Subcutaneous abdominal adipose tissue (tissue), 5 donors: Measurements from ENCODE around the gene PLPP3.

Experiments used
- H3K27ac ChIP-seq: one replicate; pipeline ENCODE4 v1.7.0; 2013; ENCODE audit warnings: low read depth, mild to moderate bottlenecking, inconsistent platforms, low read length, moderate library complexity
- H3K27me3 ChIP-seq, 5 donors: one replicate each; pipeline ENCODE4 v1.7.0; 2013; ENCODE audit warnings: low read length in 5 of 5, inconsistent platforms in 1 of 5; ENCODE audit not compliant: control insufficient read depth in 5 of 5, insufficient read depth in 4 of 5
- H3K36me3 ChIP-seq, 5 donors: one replicate each; pipeline ENCODE4 v1.7.0; 2013; ENCODE audit warnings: low read length in 5 of 5; ENCODE audit not compliant: control insufficient read depth in 5 of 5, insufficient read depth in 5 of 5
- H3K4me1 ChIP-seq, 5 donors: one replicate each; pipeline ENCODE4 v1.7.0; 2013; ENCODE audit warnings: low read length in 5 of 5, mild to moderate bottlenecking in 3 of 5, moderate library complexity in 1 of 5; ENCODE audit not compliant: control insufficient read depth in 5 of 5, insufficient read depth in 5 of 5
- H3K4me3 ChIP-seq, 5 donors: one replicate each; pipeline ENCODE4 v1.7.0; 2013; ENCODE audit warnings: low read length in 5 of 5, low read depth in 1 of 5
- H3K9ac ChIP-seq, 5 donors: one replicate each; pipeline ENCODE4 v1.7.0; 2013; ENCODE audit warnings: low read length in 5 of 5, mild to moderate bottlenecking in 4 of 5, moderate library complexity in 3 of 5
- H3K9me3 ChIP-seq, 5 donors: one replicate each; pipeline ENCODE4 v1.7.0; 2013; ENCODE audit warnings: low read length in 5 of 5; ENCODE audit not compliant: control insufficient read depth in 5 of 5
- donor health status: healthy.
- donor health status: healthy.
- donor health status: healthy.
- donor health status: healthy.
- donor health status: healthy.

The PLPP3 gene

GRCh38 chr1:56591909-56592308, 12.5 kb upstream of the PLPP3 start:
- H3K27ac ChIP-seq: no peak overlapping the region
- no peaks in the 10 kb centered on the region for H3K27me3 ChIP-seq
- no peak overlapping the region for H3K9ac ChIP-seq
- no peak overlapping the region for H3K4me3 ChIP-seq
- no peaks in the 10 kb centered on the region for H3K36me3 ChIP-seq
- H3K4me1 ChIP-seq: peaks cover 0 to 2% (median 0%) of the 10 kb centered on the region in 5 donors
- H3K9me3 ChIP-seq: peaks cover 0 to 3% (median 0%) of the 10 kb centered on the region in 5 donors

GRCh38 chr1:56590520-56591011, 11.2 kb upstream of the PLPP3 start:
- H3K9me3 ChIP-seq: peaks cover 0 to 3% (median 0%) of the 10 kb centered on the region in 5 donors
- no peak overlapping the region for H3K9ac ChIP-seq
- H3K36me3 ChIP-seq: no peaks in the 10 kb centered on the region
- H3K4me3 ChIP-seq: no peak overlapping the region
- H3K4me1 ChIP-seq: peaks cover 0 to 2% (median 0%) of the 10 kb centered on the region in 5 donors
- H3K27me3 ChIP-seq: no peaks in the 10 kb centered on the region
- no peak overlapping the region for H3K27ac ChIP-seq

DNA sequence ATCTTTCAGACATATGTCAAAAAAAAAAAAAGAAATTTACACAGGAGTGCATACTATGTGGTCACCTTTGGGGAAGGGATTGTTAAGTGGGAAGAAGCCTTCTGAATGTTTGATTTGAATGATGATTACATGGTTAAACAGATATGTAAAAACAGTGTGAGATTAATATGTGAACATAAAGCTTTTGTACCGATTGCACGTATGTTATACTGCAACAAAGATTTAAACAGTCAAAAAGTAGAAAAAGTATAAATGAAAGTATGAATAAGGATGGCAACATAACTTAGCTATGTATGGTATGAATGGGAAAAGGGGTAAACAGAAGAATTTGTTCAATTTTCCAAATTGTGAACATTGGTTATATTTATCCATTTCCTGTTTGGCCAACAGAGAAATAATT, 10.0 kb upstream of the PLPP3 start:
- Histone ChIP-seq H3K4me3 (no peak overlapping the region), H3K36me3 (no peaks in the 10 kb centered on the region), H3K9me3 (peaks cover 0 to 3% (median 0%) of the 10 kb centered on the region in 5 donors), H3K4me1 (peaks cover 0 to 2% (median 0%) of the 10 kb centered on the region in 5 donors), H3K27me3 (no peaks in the 10 kb centered on the region), H3K27ac (no peak overlapping the region), H3K9ac (no peak overlapping the region)

DNA sequence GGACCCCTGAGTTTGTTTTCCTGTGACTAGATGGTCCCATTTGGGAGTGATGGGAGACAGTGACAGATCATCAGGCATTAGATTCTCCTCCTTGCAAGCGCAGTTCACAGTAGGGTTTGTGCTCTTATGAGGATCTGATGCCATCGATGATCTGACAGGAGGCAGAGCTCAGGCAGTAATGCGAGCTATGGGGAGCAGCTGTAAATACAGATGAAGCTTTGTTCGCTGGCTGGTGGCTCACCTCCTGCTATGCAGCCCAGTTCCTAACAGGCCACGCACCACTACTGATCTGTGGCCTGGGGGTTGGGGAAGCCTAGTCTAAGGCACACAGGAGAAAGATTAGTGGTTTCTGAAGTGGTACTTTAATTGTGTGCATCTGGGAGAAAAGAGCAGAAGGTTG, 7.1 kb upstream of the PLPP3 start:
- Histone ChIP-seq H3K36me3 (no peaks in the 10 kb centered on the region), H3K27me3 (no peaks in the 10 kb centered on the region)

GRCh38 chr1:56585985-56586384, 6.6 kb upstream of the PLPP3 start:
- H3K27me3 ChIP-seq: no peaks in the 10 kb centered on the region
- H3K9me3 ChIP-seq: peaks cover 0 to 3% (median 0%) of the 10 kb centered on the region in 5 donors
- H3K9ac ChIP-seq: no peak overlapping the region
- no peak overlapping the region for H3K27ac ChIP-seq
- no peaks in the 10 kb centered on the region for H3K36me3 ChIP-seq
- H3K4me1 ChIP-seq: peaks cover 0 to 2% (median 0%) of the 10 kb centered on the region in 5 donors
- H3K4me3 ChIP-seq: no peak overlapping the region

More for the DNA sequence above, 7.1 kb upstream of the PLPP3 start:
- no peak overlapping the region for H3K27ac ChIP-seq
- H3K4me1 ChIP-seq: peaks cover 0 to 2% (median 0%) of the 10 kb centered on the region in 5 donors
- peaks cover 0 to 3% (median 0%) of the 10 kb centered on the region in 5 donors for H3K9me3 ChIP-seq
- no peak overlapping the region for H3K4me3 ChIP-seq
- H3K9ac ChIP-seq: no peak overlapping the region

DNA sequence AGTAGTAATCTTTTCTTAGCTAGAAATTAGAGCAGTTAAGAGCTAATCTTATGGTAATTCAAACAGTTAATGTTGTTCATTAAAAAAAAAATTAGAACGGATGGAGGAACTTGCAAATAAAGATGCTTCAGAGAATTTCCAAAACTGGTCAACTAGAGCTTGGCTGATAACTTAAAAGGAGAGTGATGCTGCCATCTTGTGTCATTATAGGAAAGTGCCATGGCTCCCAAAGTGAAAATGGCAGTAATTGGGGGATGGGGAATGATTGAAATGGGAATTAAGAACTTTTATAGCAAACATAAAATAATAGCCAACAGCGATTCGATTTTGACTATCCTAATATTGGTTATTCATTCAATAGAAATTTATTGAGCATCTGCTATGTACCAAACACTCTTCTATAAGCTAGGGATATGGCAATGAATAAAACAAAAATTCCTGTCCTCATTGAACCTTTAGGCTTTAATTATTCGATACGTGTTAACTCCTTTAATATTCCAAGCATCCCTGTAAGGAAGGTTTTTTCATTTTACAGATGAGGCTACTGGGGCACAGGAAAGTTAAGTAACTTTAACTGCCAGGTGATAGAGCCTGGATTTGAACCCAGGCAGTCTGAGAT, 5.7 kb upstream of the PLPP3 start:
- Histone ChIP-seq H3K9me3 (peaks cover 0 to 3% (median 0%) of the 10 kb centered on the region in 5 donors), H3K27ac (no peak overlapping the region), H3K36me3 (no peaks in the 10 kb centered on the region), H3K27me3 (no peaks in the 10 kb centered on the region), H3K4me1 (peaks cover 0 to 4% (median 2%) of the 10 kb centered on the region in 5 donors), H3K4me3 (no peak overlapping the region), H3K9ac (no peak overlapping the region)

GRCh38 chr1:56583957-56584468, 4.7 kb upstream of the PLPP3 start:
- H3K27me3 ChIP-seq: no peaks in the 10 kb centered on the region
- H3K9me3 ChIP-seq: no peaks in the 10 kb centered on the region
- H3K36me3 ChIP-seq: no peaks in the 10 kb centered on the region
- peaks cover 0 to 9% (median 6%) of the 10 kb centered on the region in 5 donors for H3K4me1 ChIP-seq
- no peak overlapping the region for H3K4me3 ChIP-seq
- H3K27ac ChIP-seq: no peak overlapping the region
- no peak overlapping the region for H3K9ac ChIP-seq

DNA sequence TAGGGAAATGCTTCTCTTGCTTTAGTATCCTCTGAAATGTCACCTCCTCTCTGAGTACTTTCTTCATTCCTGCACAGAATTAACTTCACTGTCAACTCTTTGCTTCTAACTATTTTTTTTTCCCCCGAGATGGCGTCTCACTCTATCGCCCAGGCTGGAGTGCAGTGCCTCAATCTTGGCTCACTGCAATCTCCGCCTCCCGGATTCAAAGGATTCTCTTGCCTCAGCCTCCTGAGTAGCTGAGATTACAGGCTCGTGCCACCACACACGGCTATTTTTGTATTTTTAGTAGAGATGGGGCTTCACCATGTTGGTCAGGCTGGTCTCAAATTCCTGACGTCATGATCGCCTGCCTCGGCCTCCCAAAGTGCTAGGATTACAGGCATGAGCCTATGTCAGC, 1.4 kb upstream of the PLPP3 start:
- Histone ChIP-seq H3K27ac (no peak overlapping the region), H3K9ac (no peak overlapping the region), H3K4me1 (peaks cover 3 to 36% (median 28%) of the 10 kb centered on the region in 5 donors), H3K4me3 (no peak overlapping the region), H3K27me3 (no peaks in the 10 kb centered on the region), H3K36me3 (no peaks in the 10 kb centered on the region), H3K9me3 (no peaks in the 10 kb centered on the region)

GRCh38 chr1:56578138-56578962, 1.0 kb downstream of the PLPP3 start:
- Histone ChIP-seq H3K27me3 (no peaks in the 10 kb centered on the region), H3K9me3 (no peaks in the 10 kb centered on the region), H3K9ac (peak overlapping the region; percentile 84 to 92 (median 89)), H3K36me3 (no peaks in the 10 kb centered on the region), H3K4me1 (peaks cover 7 to 59% (median 51%) of the 10 kb centered on the region in 5 donors), H3K27ac (peak overlapping the region; percentile 96), H3K4me3 (peak overlapping the region; percentile 87 to 100 (median 97))
